HL-60/S4 (cell line): Measurements from ENCODE around the gene DROSHA.
"Not testable (repeated sequence)": the region's sequence is repeated elsewhere in the genome, so short reads cannot be mapped to it uniquely, and the experiment has no call there.

Experiments
- in situ Hi-C: fragments of 300-500 bp; cut with MboI; formaldehyde crosslinking; loops from 2 replicates; pipeline ENCODE4 v1.14.3; 2022; ENCODE audit warnings: low sequenced_read_pairs

DROSHA gene

GRCh38 chr5:31531888-31532547 is at the start of gene DROSHA, which contains the start of gene C5orf22:
Gene DROSHA (minus strand): TSS chr5:31532093. CDS start chr5:31529059, 3,034 bp downstream.
Gene C5orf22 (plus strand): TSS chr5:31532301. CDS start chr5:31532393, 92 bp downstream.
- in situ Hi-C loops: no loop called here

- in situ Hi-C loops: loop anchor here (25.0 kb wide), 1 partner anchor 508 kb away; no protein-coding TSS in a partner anchor
Measured at GRCh38 chr5:31579558-31579957, 47.7 kb upstream of the DROSHA start.

- in situ Hi-C loops: loop anchor here (25.0 kb wide), 1 partner anchor 510 kb away; no protein-coding TSS in a partner anchor
Measured at GRCh38 chr5:31577438-31577837, 45.5 kb upstream of the DROSHA start.

- in situ Hi-C loops: loop anchor here (25.0 kb wide), 1 partner anchor 513 kb away; no protein-coding TSS in a partner anchor
Measured at GRCh38 chr5:31574772-31575171, 42.9 kb upstream of the DROSHA start.

- in situ Hi-C loops: no loop called here
Measured at GRCh38 chr5:31573494-31574142, 41.7 kb upstream of the DROSHA start.

- in situ Hi-C loops: no loop called here
Measured at GRCh38 chr5:31569068-31569467, 37.2 kb upstream of the DROSHA start.

GRCh38 chr5:31568302-31568835 is 36.5 kb upstream of the DROSHA start:
- in situ Hi-C loops: no loop called here

- in situ Hi-C loops: not testable (repeated sequence)
Measured at GRCh38 chr5:31566362-31566761, 34.5 kb upstream of the DROSHA start.

- in situ Hi-C loops: no loop called here
Measured at GRCh38 chr5:31563216-31563615, 31.3 kb upstream of the DROSHA start.

- in situ Hi-C loops: no loop called here
Measured at GRCh38 chr5:31561946-31562345, 30.1 kb upstream of the DROSHA start.

- in situ Hi-C loops: no loop called here
Measured at GRCh38 chr5:31559942-31560341, 28.0 kb upstream of the DROSHA start.

GRCh38 chr5:31556461-31556860 is 24.6 kb upstream of the DROSHA start:
- in situ Hi-C loops: no loop called here

GRCh38 chr5:31554552-31554951 is 22.7 kb upstream of the DROSHA start:
- in situ Hi-C loops: no loop called here

- in situ Hi-C loops: no loop called here
Measured at GRCh38 chr5:31553863-31554262, 22.0 kb upstream of the DROSHA start.

GRCh38 chr5:31551878-31552277 is 20.0 kb upstream of the DROSHA start:
- in situ Hi-C loops: no loop called here

GRCh38 chr5:31549114-31549513 is 17.2 kb upstream of the DROSHA start:
- in situ Hi-C loops: not testable (repeated sequence)

GRCh38 chr5:31537851-31538250 is 6.0 kb upstream of the DROSHA start:
- in situ Hi-C loops: no loop called here

- in situ Hi-C loops: no loop called here
Measured at GRCh38 chr5:31537349-31537748, 5.5 kb upstream of the DROSHA start.

GRCh38 chr5:31536873-31537272 is 5.0 kb upstream of the DROSHA start:
- in situ Hi-C loops: no loop called here

- in situ Hi-C loops: no loop called here
Measured at GRCh38 chr5:31534527-31535046, 2.7 kb upstream of the DROSHA start.

- in situ Hi-C loops: no loop called here
Measured at GRCh38 chr5:31531543-31531887, 378 bp downstream of the DROSHA start.
